A549 (cell line): ENCODE measurements around the gene TRIO. TPM values are rescaled to one million over a fixed set of nuclear protein-coding genes. Genes with fewer than 3 reads are reported as not detected.
"Not testable (repeated sequence)": the region's sequence is repeated elsewhere in the genome, so short reads cannot be mapped to it uniquely, and the experiment has no call there.

Experiments
- ATAC-seq, 2 experiments: fragments of 200-7000 bp in 1 of 2; fragments of >200 bp in 1 of 2; cut with Nextera tagmentation in 1 of 2; cut with Tn5 transposase in 1 of 2; 3 replicates each; pipeline versions ENCODE4 v1.8.0 to v1.9.1; 2018 to 2020; ENCODE audit warnings: mild to moderate bottlenecking in 1 of 2, moderate library complexity in 1 of 2
- CTCF ChIA-PET: fragments of 300-600 bp; sonication (Branson Sonifier 250); formaldehyde crosslinking; extraction: SDS; loops from one replicate; lab custom pipeline; 2021; ENCODE audit warnings: antibody characterized with exemption, inconsistent platforms; lab: Yijun Ruan, JAX
- POLR2A ChIA-PET: fragments of 350-600 bp; formaldehyde crosslinking; extraction: SDS; loops from one replicate; lab custom pipeline; 2021; ENCODE audit warnings: antibody characterized with exemption, inconsistent platforms; lab: Yijun Ruan, JAX
- DNase-seq, 2 experiments: peaks; one replicate each; pipeline versions ENCODE4 v3.0.0 to v3.0.0-alpha.2; 2011 to 2016; ENCODE audit warnings: low read depth in 1 of 2, low spot score in 1 of 2
- FAIRE-seq: peaks from 2 replicates; lab custom pipeline; 2011; peaks lifted over from hg19 to GRCh38; lab: Jason Lieb, UNC
- H3K27ac ChIP-seq, 2 experiments: fragments of >200 bp; sonication (Bioruptor Twin); formaldehyde crosslinking; 3 replicates each; pipeline ENCODE4 v1.5.1; 2016 to 2017
- H3K4me1 ChIP-seq: fragments of >200 bp; sonication (Bioruptor Twin); formaldehyde crosslinking; 3 replicates; pipeline ENCODE4 v1.6.1; 2016
- H3K4me2 ChIP-seq: fragments of >200 bp; sonication (Bioruptor Twin); formaldehyde crosslinking; 3 replicates; pipeline ENCODE4 v1.6.1; 2016
- H3K4me3 ChIP-seq: fragments of >200 bp; sonication (Bioruptor Twin); formaldehyde crosslinking; 3 replicates; pipeline ENCODE4 v1.5.1; 2016
- H3K9me3 ChIP-seq: fragments of >200 bp; sonication (Bioruptor Twin); formaldehyde crosslinking; 3 replicates; pipeline ENCODE4 v1.6.1; 2016
- BCL3 ChIP-seq: fragments of >200 bp; sonication (Bioruptor Twin); formaldehyde crosslinking; IDR thresholded peaks from 3 replicates; pipeline ENCODE4 v1.6.1; 2016
- CBX2 ChIP-seq: fragments of 200-600 bp; sonication (generic); IDR thresholded peaks from 2 replicates; pipeline ENCODE4 v1.6.1; 2016; ENCODE audit warnings: low read depth, mild to moderate bottlenecking, borderline replicate concordance
- CHD2 ChIP-seq: fragments of 150-350 bp; IDR thresholded peaks from 2 replicates; pipeline ENCODE4 v1.6.1; 2014; ENCODE audit warnings: low read length; ENCODE audit not compliant: partially characterized antibody
- CTCF ChIP-seq: fragments of >200 bp; sonication (Bioruptor Twin); formaldehyde crosslinking; IDR thresholded peaks from 3 replicates; pipeline ENCODE4 v1.5.1; 2016
- ELK1 ChIP-seq: fragments of 150-350 bp; IDR thresholded peaks from 2 replicates; pipeline ENCODE4 v1.6.1; 2014; ENCODE audit warnings: low read depth, mild to moderate bottlenecking, low read length
- FOSL2 ChIP-seq, 2 experiments: fragments of 450-650 bp in 1 of 2; fragments of >200 bp in 1 of 2; sonication (Bioruptor Twin) in 1 of 2; formaldehyde crosslinking; IDR thresholded peaks; 2 replicates each; pipeline versions ENCODE4 v1.5.0 to v1.6.1; 2016 to 2020; ENCODE audit warnings: mild to moderate bottlenecking in 1 of 2, moderate library complexity in 1 of 2
- HDAC2 ChIP-seq: fragments of 200-600 bp; sonication (generic); IDR thresholded peaks from 2 replicates; pipeline ENCODE4 v1.6.1; 2016
- HES2 ChIP-seq: fragments of >200 bp; sonication (Bioruptor Twin); formaldehyde crosslinking; IDR thresholded peaks from 2 replicates; pipeline ENCODE4 v1.6.1; 2016
- JUN ChIP-seq, 2 experiments: fragments of >200 bp; sonication (Bioruptor Twin); formaldehyde crosslinking; IDR thresholded peaks; 2 replicates in 1 of 2; 3 replicates in 1 of 2; pipeline ENCODE4 v1.6.1; 2016 to 2017
- KDM5A ChIP-seq: fragments of 200-600 bp; sonication (generic); IDR thresholded peaks from 2 replicates; pipeline ENCODE4 v1.6.1; 2016; ENCODE audit warnings: antibody characterized with exemption, mild to moderate bottlenecking
- MAX ChIP-seq: IDR thresholded peaks from 2 replicates; pipeline ENCODE4 v1.6.1; 2012
- MAZ ChIP-seq: fragments of 150-350 bp; IDR thresholded peaks from 2 replicates; pipeline ENCODE4 v1.6.1; 2014; ENCODE audit warnings: antibody characterized with exemption, low read depth, low read length, borderline replicate concordance
- PHF8 ChIP-seq: fragments of 200-600 bp; sonication (generic); IDR thresholded peaks from 2 replicates; pipeline ENCODE4 v1.6.1; 2016; ENCODE audit warnings: low read depth, mild to moderate bottlenecking, antibody characterized with exemption, moderate library complexity, borderline replicate concordance
- POLR2A ChIP-seq: IDR thresholded peaks from 2 replicates; pipeline ENCODE4 v1.6.1; 2012; ENCODE audit warnings: mild to moderate bottlenecking, low read length
- POLR2AphosphoS2 ChIP-seq: conservative IDR thresholded peaks from 2 replicates; pipeline ENCODE4 v1.6.1; 2012; ENCODE audit warnings: low read length, improper control_type of control experiment, inconsistent platforms
- RAD21 ChIP-seq, 2 experiments: fragments of >200 bp in 1 of 2; sonication (Bioruptor Twin) in 1 of 2; formaldehyde crosslinking in 1 of 2; IDR thresholded peaks in 1 of 2; conservative IDR thresholded peaks in 1 of 2; 2 replicates in 1 of 2; 3 replicates in 1 of 2; pipeline ENCODE4 v1.6.1; 2012 to 2018; ENCODE audit warnings: inconsistent platforms in 1 of 2
- RARB ChIP-seq: fragments of 250-450 bp; sonication (Bioruptor Pico); IDR thresholded peaks from 2 replicates; pipeline ENCODE4 v1.8.0; 2021; ENCODE audit warnings: mild to moderate bottlenecking, moderate library complexity
- RCOR1 ChIP-seq: fragments of 150-350 bp; IDR thresholded peaks from 2 replicates; pipeline ENCODE4 v1.6.1; 2014; ENCODE audit warnings: antibody characterized with exemption, low read length, low read depth
- RFX5 ChIP-seq: fragments of 450-650 bp; IDR thresholded peaks from 2 replicates; pipeline ENCODE4 v1.7.1; 2014; ENCODE audit warnings: antibody characterized with exemption, mild to moderate bottlenecking, moderate library complexity
- RNF2 ChIP-seq: fragments of 200-600 bp; sonication (generic); IDR thresholded peaks from 2 replicates; pipeline ENCODE4 v1.6.1; 2016; ENCODE audit warnings: low read depth, mild to moderate bottlenecking, antibody characterized with exemption, moderate library complexity, borderline replicate concordance
- SMC3 ChIP-seq: fragments of >200 bp; sonication (Bioruptor Twin); formaldehyde crosslinking; IDR thresholded peaks from 3 replicates; pipeline ENCODE4 v1.6.1; 2018; ENCODE audit warnings: inconsistent platforms
- SREBF2 ChIP-seq: fragments of 450-650 bp; IDR thresholded peaks from 2 replicates; pipeline ENCODE4 v1.6.1; 2014; ENCODE audit warnings: mild to moderate bottlenecking, moderate library complexity
- TP53 ChIP-seq: fragments of 250-450 bp; sonication (Bioruptor Pico); IDR thresholded peaks from 2 replicates; pipeline ENCODE4 v1.5.0; 2021; ENCODE audit warnings: mild to moderate bottlenecking, moderate library complexity
- ZC3H11A ChIP-seq: fragments of 450-650 bp; IDR thresholded peaks from 2 replicates; pipeline ENCODE4 v1.6.1; 2014; ENCODE audit warnings: antibody characterized with exemption, mild to moderate bottlenecking
- ZNF302 ChIP-seq: fragments of 250-450 bp; sonication (Bioruptor Pico); IDR thresholded peaks from 2 replicates; pipeline ENCODE4 v1.9.0; 2021; ENCODE audit warnings: inconsistent platforms, mild to moderate bottlenecking, moderate library complexity
- WGBS: methylation state at CpG from one replicate; pipeline ENCODE4 v1.1.6; 2017; ENCODE audit errors: missing lambda C conversion rate; 5-methylcytosine and 5-hydroxymethylcytosine counted together
- polyA minus RNA-seq: library from RNA; depleted of rRNA, polyadenylated mRNA; stranded (reverse); fragments of >200 nt; gene quantifications from 2 replicates; pipeline ENCODE4 v1.2.3, GENCODE V29; 2011; rRNA and poly(A)+ RNA removed
- polyA plus RNA-seq, 4 experiments: library from polyadenylated mRNA; depleted of rRNA in 3 of 4; stranded (reverse); fragments of >200 nt; fragmentation: RNase III in 1 of 4; extraction: RNeasy Plus Mini Kit Qiagen cat#74134 plus additional on column Dnase treatment in 1 of 4; gene quantifications; 2 replicates in 3 of 4; 3 replicates in 1 of 4; pipeline ENCODE4 v1.2.3, GENCODE V29; 2011 to 2017

Gene TRIO
- 79.0 and 91.2 TPM in 2 replicates for polyA plus RNA-seq (2011; rRNA removed)
- polyA plus RNA-seq (2012; cell fraction: cytosol; rRNA removed) = 63.7 and 64.8 TPM in 2 replicates
- 217 and 257 TPM in 2 replicates for polyA plus RNA-seq (2012; cell fraction: nucleus; rRNA removed)
- 47.5 to 57.9 TPM (median 48.1 TPM) in 3 replicates for polyA plus RNA-seq (2017; fragmentation: RNase III; extraction: RNeasy Plus Mini Kit Qiagen cat#74134 plus additional on column Dnase treatment)
- 263 and 307 TPM in 2 replicates for polyA minus RNA-seq

- TF ChIP-seq RAD21 (conservative IDR thresholded peaks at IDR 0.05 in 1 of 2, IDR thresholded peaks at IDR 0.05 in 1 of 2) = peak; percentile 23 to 73; a peak in 4 of 5 replicates
- peak; percentile 27 for TF ChIP-seq CHD2
- TF ChIP-seq JUN (IDR thresholded peaks at IDR 0.05) = peak; percentile 50 to 75; a peak in 3 of 5 replicates
- TF ChIP-seq HDAC2 = no peak
- no peak for TF ChIP-seq SREBF2
- TF ChIP-seq RFX5 = no peak
- TF ChIP-seq ZNF302 (CRISPR knock-in tag) = no peak
- peak; percentile 33; the same call in 2 of the 3 replicates for TF ChIP-seq BCL3
- TF ChIP-seq SMC3 = peak; percentile 73
- peak; percentile 45 for TF ChIP-seq POLR2A
- peak; percentile 57 for TF ChIP-seq CTCF
- no peak for TF ChIP-seq MAZ
- peak; percentile 47; the same call in 1 of the 2 replicates for TF ChIP-seq MAX
- peak; percentile 34; the same call in 1 of the 2 replicates for TF ChIP-seq PHF8
- no peak for TF ChIP-seq CBX2
- no peak for TF ChIP-seq RCOR1
- peak within 1 kb of the TSS; percentile 97 for H3K4me3 ChIP-seq
- H3K4me2 ChIP-seq = peak within 1 kb of the TSS; percentile 87
- no peak for FAIRE-seq
- peak; percentile 90 to 92 for DNase-seq
- peaks cover 33% of the 10 kb centered on the region for H3K4me1 ChIP-seq
- H3K27ac ChIP-seq = peak within 1 kb of the TSS; percentile 99 to 100
- ChIA-PET CTCF (interaction anchor here (0.6 to 6.8 kb wide), 25 partner anchors 9 to 209 kb away, joined by 3 to 53 read pairs (median 4); no protein-coding TSS in a partner anchor), POLR2A (interaction anchor here (0.6 to 2.2 kb wide), 12 partner anchors 12 to 157 kb away, joined by 3 to 11 read pairs (median 4); no protein-coding TSS in a partner anchor)
- ATAC-seq = peak; percentile 68 to 80
- H3K9me3 ChIP-seq = no peaks in the 10 kb centered on the region
- 1% methylated on average over 20 of the region's 79 CpGs for WGBS
Measured at GRCh38 chr5:14142827-14143545, at the start of gene TRIO. Gene TRIO (plus strand): TSS chr5:14143342. CDS start chr5:14143726, 384 bp downstream.

- H3K4me3 ChIP-seq, H3K9me3 ChIP-seq, ATAC-seq, DNase-seq, H3K27ac ChIP-seq, CTCF ChIA-PET, POLR2A ChIA-PET, FAIRE-seq, H3K4me1 ChIP-seq, H3K4me2 ChIP-seq: not testable (repeated sequence)
- WGBS = 63% methylated on average over 2 of the region's 2 CpGs
Measured at GRCh38 chr5:14097380-14097779, 45.8 kb upstream of the TRIO start.

GRCh38 chr5:14097998-14098471, 45.1 kb upstream of the TRIO start:
- no peak overlapping the region for H3K27ac ChIP-seq
- H3K4me2 ChIP-seq = no peak overlapping the region
- no peak for ATAC-seq
- no peak for DNase-seq
- H3K4me1 ChIP-seq = no peaks in the 10 kb centered on the region
- WGBS = 34% methylated on average over 1 of the region's 1 CpG
- H3K4me3 ChIP-seq = no peak overlapping the region
- no peaks in the 10 kb centered on the region for H3K9me3 ChIP-seq
- CTCF ChIA-PET = no interaction called here
- POLR2A ChIA-PET = no interaction called here
- no peak for FAIRE-seq
- no peak for TF ChIP-seq ELK1
- no peak for TF ChIP-seq SMC3
- no peak for TF ChIP-seq MAX
- no peak for TF ChIP-seq CBX2
- TF ChIP-seq BCL3 = no peak
- no peak for TF ChIP-seq KDM5A
- TF ChIP-seq ZC3H11A = no peak
- no peak for TF ChIP-seq RNF2
- no peak for TF ChIP-seq POLR2AphosphoS2
- no peak for TF ChIP-seq TP53
- TF ChIP-seq FOSL2 (IDR thresholded peaks at IDR 0.05) = no peak
- no peak for TF ChIP-seq FOSL2 (CRISPR knock-in tag; IDR thresholded peaks at IDR 0.05)
- no peak for TF ChIP-seq SREBF2
- TF ChIP-seq RCOR1 = no peak
- no peak for TF ChIP-seq HES2
- TF ChIP-seq RARB (CRISPR knock-in tag) = no peak
- no peak for TF ChIP-seq POLR2A
